Hippocampal formation (tissue), 2 donors: Measurements from ENCODE around the gene EPHA2.

Experiments used
- DNase-seq, 2 donors: peaks; one replicate each; lab custom pipeline; 2025; lab: John Stamatoyannopoulos, UW

The EPHA2 gene

DNA sequence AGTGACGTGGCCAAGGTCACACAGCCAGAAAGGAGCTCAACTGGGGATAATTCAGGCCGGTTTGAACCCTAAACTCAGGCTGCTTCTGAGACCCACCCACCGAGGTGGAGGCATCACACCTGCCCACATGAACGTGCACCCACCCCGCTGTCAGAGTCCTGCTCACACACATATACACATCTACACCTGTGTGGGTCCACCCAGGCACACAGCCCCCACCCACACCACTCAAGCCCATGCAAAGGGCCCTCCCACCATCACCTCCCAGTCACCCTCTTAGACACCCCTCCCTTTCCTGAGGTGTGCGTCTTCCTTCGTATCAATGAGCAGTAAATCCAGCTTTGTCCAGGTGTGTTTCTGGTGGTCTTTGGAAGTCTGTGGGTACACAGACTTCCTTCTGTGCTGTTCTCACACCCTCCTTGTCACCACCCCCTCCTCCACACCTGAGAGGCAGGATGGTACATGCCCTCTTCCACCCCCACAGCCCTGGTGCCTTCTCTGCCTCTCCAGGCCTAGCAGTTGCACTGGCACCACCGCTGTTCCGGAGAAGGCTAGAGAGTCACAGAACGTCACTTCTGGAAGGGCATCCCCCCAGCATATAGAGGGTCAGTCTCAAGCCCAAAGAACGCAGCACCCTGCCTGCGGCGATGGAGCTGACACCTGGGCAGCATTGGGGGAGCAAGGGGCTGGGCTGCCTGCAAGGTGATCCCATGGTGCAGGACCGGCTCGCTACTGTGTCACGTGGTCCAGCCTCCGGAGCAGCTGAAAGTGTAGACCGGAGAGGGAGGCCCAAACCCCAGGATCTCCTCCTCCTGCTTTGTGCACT, 63.6 kb downstream of the EPHA2 start:
- DNase-seq, result no peak

DNA sequence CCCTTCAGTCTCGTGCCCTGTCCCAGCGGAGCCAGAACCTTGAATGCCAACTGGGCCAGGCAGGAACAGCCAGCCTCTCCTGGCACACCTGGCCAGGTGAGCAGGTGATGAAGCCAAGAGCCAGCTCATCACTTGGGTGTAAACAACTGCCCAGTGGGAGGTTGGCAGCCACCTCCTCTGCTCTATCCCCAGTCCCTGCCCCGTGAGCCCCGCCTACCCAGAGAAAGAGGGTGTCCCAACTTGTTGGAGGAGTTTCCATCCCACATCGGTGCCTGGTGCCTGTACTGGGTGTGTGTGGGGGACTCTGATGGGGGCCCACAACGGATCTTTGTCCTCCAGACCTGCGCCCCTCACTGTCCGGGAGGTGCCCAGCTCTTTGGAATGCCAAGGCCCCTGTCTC, 64.6 kb downstream of the EPHA2 start:
- DNase-seq, result no peak

DNA sequence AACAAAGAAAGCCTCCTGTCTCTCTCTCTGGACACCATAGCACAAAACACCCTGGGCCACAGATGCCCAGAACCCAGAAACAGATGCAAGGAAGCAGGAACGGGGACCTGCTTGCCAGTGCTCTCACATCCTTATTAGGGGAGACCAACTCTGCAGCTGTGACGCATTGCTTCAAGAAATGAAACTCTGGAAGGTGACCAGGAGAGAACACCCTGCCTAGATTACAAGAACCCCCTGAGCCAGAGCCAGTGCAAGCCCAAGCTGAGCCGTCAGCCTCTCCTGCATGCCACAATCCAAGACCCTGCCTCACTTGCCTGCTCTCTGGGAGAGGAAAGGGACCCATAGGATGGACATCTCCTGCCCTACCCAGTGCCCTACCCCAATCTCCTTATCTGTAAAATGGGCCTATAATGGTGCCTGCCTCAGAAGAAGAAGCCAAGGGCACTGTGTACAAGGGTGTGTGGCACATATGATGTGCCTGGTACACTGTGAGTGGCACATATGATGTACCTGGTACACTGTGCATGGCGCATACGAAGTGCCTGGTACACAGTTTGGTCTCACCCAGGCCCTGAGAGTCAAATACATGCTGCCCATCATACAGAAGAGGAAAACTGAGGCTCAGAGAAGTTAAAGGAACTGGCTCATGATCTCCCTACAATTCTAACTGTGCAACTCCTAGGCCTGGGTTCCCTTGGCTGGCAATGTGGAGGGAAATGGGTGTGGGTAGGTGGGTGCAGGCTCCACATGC, 65.6 kb downstream of the EPHA2 start:
- no peak for DNase-seq

DNA sequence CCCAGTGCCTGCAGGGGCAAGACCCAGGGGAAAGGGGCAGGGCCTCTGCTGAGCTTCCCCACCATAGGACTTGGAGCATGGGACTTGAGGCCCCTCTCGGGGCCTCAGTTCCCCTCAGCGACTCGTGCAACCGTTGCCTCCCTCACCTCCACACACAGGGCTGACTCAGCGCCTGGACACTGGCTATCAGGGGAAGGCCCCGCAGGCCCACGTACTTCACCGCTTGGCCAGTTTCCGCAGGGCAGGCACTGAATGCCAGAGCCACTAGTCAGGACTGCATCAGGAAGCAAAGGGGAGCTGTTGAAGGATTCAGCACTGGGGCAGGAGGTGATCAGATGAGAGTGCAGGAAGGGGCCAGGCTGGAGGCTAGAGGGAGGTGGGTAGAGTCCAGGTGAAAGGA, 66.9 kb downstream of the EPHA2 start:
- DNase-seq, result no peak

DNA sequence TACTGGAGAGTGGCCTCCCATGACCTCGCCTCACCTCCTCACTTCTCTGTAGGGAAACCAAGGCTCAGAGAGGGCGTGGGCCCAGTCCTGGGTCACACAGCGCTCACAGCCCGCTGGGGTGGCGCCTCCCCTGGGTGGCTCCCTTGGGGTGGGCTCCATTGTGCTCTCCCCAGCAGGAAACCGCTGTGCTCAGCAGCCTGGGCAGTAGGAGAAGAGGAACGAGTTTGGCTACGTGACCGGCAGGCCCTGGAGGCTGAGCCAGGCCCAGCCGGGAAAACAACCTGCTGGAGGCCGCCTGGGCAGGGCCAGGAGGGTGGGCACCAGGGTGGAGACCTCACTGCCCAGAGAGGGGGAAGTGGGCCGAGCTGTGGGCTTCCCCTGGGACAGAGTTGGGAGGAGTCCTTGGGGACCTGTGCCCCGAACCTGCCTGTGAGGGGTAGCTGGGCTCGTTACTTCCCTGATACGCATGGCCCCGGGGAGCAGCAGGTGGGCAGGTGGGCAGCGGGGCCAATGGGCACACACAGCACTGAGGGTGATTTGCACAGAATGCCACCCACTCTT, 67.4 kb downstream of the EPHA2 start:
- no peak for DNase-seq

DNA sequence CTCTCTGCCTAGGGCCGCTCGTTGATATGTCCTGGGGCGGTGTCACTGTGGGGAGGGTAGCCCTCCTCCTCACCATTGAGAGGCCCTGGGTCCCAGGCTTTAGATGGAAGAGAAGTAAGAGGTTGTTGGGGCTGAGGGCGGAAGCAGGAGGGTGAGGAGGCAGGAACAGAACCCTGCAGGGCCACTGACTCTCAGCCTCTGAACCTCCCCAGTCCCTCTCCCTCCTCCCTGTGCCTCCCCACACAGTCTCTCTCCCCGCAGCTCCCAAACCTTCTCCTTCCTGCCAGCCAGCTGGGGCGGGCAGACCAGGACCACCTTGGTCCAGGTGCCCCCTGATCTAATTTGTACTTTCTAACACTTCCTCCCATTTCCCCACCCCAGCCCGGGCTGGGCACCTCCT, 68.1 kb downstream of the EPHA2 start:
- DNase-seq, result no peak

DNA sequence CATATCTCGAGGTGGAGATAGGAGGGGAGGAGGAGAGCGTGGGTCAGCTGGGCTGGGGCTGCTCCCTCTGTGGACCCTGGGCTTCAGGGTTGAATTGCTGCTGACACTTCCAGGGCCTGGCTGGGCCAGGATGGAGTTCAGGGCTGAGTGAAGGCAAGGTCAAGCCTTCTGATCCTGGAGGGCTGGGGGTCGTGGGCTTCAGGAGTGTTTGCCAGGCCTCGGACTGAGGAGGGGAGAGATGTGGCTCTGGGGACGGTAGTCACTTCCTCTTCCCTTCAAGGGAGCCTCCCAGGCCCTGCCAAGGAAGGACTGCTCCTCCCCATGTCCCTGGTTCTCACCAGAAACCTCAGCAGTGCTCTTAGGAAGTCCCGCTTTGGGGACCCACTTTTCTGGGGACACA, 70.3 kb downstream of the EPHA2 start:
- no peak for DNase-seq

DNA sequence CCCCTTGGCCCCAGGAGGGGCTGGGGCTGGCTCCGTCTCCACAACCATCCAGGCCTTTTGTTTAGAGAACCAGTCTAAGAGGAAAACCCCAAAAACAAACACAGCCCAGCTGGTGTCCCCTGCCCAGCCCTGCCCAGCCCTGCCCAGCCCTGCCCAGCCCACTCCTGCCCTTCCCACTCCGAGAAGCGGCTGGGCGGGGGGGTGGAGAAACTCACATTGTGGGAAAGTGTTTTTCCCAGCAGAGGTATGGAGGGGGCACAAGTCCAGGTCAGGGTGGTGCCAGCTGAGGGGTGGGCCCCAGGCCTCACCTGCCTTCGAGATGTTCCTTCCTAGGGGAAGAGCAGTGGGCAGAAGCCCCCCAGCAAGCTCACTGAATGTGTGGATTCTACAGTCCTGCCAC, 72.4 kb downstream of the EPHA2 start:
- DNase-seq, result no peak

DNA sequence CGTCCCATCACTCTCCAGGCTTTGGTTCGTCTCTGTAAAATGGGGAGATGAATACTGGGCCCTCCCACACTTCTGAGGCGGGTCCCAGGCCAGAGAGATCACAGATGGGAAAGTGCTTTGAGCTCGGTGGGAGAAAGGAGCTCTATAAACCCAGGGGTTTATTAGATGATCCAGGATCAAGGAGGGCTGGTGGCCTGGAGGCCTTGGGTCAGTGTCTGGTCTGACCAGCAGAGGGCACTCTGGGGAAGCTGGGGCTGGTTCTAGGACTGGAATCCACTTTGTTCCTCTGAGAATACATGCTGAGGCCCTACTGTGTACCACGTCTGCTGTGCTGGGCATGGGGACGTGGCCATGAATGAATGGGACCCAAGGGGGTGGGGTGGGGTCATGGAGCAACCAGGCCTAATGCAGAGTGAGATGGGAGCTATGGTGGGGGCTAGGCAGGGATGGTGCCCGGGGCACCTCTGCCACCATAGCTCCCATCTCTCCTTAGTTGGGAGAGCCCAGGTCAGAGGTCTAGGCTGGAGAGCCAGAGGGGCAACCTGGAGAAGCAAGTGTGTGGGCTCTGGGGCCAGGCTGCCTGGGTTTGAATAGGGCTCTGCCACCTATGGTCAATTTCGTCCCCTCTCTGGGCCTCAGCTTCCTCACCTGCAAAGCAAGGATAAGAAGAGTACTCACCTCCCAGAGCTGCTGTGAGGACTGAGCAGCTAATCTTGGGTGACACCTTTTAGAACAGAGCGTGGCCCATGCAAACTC, 73.4 kb downstream of the EPHA2 start:
- no peak for DNase-seq

DNA sequence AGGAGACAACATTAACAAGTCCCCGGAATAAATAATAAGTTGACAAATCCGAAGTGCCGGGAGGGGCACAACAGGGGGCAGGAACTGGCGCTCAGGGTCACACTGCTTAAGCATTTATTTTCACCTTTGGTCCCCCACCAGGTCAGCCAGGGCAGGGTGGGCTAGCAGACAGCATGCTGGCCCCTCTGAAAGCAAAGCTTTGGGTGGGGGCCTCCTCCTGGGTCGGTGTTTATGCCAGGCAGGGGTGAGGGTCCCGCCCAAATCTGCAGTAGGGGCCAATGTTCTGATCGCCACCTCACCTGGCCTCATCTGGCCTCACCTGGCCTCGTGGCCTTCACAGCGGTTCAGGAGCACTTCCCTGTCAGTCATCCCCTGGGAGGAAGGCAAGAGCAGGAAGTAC, 74.2 kb downstream of the EPHA2 start:
- no peak for DNase-seq

DNA sequence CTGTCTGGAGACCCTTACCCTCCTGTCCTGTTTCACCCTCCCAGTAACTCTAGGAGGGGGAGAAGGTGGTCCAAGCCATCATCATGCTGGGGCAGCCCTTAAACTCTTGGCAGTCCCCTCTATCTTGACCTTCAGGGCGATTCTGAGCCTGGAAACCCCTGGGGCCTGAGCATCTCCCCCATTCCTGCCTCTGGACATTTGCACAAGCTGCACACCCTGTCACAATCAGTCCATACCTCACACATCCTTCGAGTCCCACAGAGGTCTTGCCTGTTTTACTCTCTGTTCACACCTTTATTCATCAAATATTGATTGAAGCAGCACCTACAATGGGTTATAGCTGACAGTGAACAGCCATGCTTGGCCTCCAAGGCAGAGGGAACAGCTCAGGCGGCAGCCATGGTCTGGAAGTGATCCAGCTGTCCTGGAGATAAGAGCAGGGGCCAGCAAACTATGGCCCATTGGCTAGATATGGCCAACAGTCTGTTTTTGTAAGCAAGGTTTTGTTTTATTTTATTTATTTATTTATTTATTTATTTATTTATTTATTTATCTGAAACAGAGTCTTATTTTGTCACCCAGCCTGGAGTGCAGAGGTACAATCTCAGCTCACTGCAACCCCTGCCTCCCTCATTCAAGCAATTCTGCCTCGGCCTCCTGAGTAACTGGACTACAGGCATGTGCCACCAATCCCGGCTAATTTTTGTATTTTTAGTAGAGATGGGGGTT, 75.3 kb downstream of the EPHA2 start:
- no peak for DNase-seq

DNA sequence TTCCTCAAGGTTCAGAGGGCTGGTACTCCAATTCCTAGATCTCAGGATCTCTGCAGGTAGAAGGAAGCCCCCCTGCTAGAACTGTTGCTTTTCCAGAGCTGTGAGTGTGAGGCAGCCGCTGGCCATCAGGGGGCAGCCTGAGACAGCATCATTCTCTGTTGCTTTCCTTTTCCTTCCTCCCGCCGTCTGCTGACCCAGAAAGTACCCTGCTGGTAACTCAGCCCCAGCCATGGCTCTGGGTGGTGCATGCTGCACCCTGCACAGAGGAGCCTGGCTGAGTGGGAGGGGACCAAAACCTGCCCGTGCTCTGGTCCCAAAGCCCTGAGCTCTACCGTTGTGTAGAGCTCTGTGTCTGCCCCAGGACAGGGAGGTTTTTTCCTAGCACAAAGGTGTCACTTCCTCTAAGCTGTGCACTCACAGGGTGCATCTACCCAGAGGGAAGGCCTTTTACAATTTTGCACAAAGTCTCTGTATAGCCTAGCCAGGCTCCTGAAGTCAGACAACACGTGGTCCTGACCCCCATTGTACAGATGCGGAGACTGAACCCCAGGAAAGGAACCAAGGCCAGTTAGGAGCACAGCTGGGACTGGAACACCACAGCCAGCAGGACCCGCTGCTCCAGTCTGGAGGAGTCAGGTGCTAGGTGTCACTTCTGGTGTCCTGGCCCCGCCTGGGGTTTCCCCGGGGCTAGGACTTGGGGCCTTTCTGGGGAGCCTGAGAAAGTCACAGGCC, 76.8 kb downstream of the EPHA2 start:
- DNase-seq, result peak; percentile 60 to 76

DNA sequence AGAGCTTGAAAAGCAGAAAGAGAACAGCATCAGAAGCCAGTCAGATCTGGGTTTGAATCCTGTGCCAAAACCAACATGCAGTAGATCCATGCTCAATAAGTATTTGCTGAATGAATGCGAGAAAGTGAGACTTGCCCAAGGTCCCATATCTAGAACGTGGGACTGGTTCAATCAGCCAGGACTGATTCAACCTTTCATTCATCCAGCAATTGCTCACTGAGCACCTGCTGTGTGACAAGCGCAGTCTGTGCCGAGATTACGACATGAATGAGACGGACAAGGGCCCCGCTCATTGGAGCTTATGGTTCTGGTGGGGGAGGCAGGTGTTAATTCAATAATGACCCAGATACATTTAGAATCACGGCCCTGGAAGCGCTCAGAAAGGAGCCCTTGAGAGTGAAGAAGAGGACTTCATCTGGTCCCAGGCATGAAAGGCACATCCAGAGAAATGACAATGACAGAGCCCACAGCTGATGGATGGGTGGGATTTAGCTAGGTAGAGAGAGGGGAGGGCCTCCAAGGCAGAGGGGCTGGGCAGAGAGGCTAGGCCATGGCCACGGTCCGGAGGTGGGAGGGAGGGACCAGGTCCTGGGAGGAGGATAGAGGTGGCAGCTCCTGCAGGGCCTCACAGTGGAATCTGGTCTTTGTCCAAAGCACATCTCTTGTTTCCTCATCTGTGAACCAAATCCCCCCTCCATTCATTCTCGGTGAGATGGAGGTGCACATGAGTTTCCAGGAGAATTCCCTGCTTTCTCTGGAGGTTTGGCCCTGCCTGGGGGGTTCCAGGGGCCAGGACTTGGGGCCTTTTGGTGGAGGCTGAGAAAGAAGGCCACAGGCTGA, 78.2 kb downstream of the EPHA2 start:
- DNase-seq, result no peak

DNA sequence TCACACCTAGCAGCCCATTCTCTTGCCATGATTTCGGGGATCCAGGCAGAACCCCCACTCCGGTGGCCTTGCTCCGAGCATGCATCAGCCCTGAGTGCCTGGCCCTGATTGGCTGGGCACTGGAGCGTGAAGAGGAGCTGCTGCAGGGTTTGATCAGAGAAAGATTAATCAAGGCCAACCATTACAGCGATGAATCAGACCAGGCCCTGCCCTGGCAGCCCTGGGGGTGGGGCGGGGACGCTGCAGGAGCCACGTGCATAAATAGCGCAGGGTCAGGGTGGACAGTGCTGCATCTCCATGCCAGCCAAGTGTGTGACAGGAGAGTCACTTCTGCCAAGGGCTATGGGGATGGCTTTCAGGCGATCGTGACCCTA, 79.0 kb downstream of the EPHA2 start:
- no peak for DNase-seq

DNA sequence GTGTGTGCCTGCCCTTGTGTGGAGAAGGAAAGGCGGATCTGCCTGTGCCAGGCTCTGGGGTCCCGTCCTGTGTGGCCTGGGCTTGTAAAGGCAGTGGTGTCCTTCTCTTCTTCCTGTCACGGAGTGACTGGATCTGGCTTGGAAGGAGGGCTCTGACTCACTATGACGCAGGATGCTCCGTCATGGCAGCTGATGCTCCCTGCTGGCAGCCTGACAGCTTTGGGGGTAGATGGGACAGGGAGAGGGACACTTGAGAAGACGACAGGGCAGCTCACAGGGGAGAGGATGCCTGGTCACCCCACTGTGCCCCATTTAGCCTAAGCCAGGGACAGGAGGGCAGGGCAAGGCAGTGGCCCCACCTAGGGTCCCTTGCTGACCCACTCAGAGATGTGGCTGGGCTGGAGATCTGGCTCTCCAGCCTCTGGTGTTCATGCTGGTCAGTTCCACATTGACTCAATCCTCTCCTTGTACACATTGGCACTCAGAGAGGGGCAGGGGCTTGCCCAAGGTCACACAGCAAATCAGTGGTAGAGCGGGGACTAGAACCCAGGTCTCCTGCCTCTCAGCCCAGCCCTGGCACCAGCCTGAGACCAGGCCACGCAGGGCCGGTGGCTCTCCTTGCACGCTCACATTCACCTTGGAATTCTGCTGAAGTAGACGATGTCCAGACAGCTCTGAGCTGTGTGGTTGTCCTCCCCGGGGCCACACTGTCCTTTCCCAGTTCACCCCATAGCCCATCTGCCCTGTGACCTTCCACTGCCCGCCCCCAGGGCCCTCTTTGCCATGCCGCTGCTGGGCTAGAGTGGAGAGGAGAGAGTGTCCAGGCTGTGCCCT, 79.6 kb downstream of the EPHA2 start:
- DNase-seq, result no peak

DNA sequence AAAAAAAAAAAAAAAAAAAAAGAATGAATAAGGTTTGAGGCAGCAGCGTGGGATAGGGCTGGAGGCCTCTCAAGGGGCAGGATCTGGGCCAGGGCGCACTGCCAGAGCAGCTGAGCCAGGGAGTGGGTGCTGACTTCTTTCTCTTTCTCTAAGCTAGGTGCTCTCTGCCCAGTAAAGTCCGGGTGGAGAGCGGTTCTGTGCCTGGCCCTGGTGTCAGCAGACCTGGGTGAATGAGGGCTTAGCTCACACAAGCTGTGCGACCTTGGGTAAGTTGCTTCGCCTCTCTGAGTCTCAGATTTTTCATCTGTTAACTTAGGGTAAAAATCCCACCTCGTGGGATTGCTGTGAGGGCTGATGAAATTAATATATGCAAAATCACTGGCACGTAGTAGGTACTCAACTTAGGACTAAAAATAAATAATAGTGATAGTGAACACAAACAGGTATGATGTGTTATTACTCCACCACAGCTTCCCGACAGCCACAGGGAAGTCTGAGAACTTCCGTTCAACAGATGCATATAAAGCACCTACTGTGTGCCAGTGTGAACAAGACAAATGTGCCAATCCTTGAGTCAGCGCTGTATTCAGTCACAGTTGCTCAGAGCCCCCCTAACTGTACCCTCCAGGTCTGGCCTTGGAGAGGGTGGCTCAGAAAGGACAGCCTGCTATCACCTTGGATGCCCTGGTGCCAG, 80.4 kb downstream of the EPHA2 start:
- no peak for DNase-seq
